DMS79 (cell line): Measurements from ENCODE around the gene ODF4.
"Not testable (repeated sequence)": the region's sequence is repeated elsewhere in the genome, so short reads cannot be mapped to it uniquely, and the experiment has no call there.

ENCODE experiments used
- DNase-seq: peaks from one replicate; lab custom pipeline; 2025; lab: John Stamatoyannopoulos, UW

Gene ODF4

GRCh38 chr17:8326511-8327302 lies 12.9 kb upstream of the ODF4 start:
- DNase-seq = no peak

GRCh38 chr17:8327303-8327649 lies 12.4 kb upstream of the ODF4 start:
- no peak for DNase-seq

- no peak for DNase-seq
Measured at GRCh38 chr17:8332128-8332527, 7.5 kb upstream of the ODF4 start.

GRCh38 chr17:8332688-8333087 lies 7.0 kb upstream of the ODF4 start:
- DNase-seq = no peak

- no peak for DNase-seq
Measured at GRCh38 chr17:8333281-8333680, 6.4 kb upstream of the ODF4 start.

GRCh38 chr17:8337802-8338752 lies 1.6 kb upstream of the ODF4 start:
- DNase-seq = no peak

- DNase-seq = no peak
Measured at GRCh38 chr17:8338753-8339140, 893 bp upstream of the ODF4 start.

- no peak for DNase-seq
Measured at GRCh38 chr17:8341456-8341855, 1.8 kb downstream of the ODF4 start.

- no peak for DNase-seq
Measured at GRCh38 chr17:8345052-8345690, 5.5 kb downstream of the ODF4 start.

GRCh38 chr17:8345951-8346665 lies 6.5 kb downstream of the ODF4 start:
- no peak for DNase-seq

GRCh38 chr17:8347001-8347400 lies 7.4 kb downstream of the ODF4 start:
- not testable (repeated sequence) for DNase-seq

- no peak for DNase-seq
Measured at GRCh38 chr17:8350339-8350738, 10.7 kb downstream of the ODF4 start.

GRCh38 chr17:8353736-8354135 lies 14.1 kb downstream of the ODF4 start:
- DNase-seq = no peak

GRCh38 chr17:8354236-8354635 lies 14.6 kb downstream of the ODF4 start:
- no peak for DNase-seq

- DNase-seq = no peak
Measured at GRCh38 chr17:8357910-8358309, 18.3 kb downstream of the ODF4 start.

GRCh38 chr17:8359769-8360168 lies 20.1 kb downstream of the ODF4 start:
- DNase-seq = no peak

- no peak for DNase-seq
Measured at GRCh38 chr17:8360260-8360659, 20.6 kb downstream of the ODF4 start.

GRCh38 chr17:8360751-8361150 lies 21.1 kb downstream of the ODF4 start:
- no peak for DNase-seq

- DNase-seq = no peak
Measured at GRCh38 chr17:8362651-8363332, 23.2 kb downstream of the ODF4 start.

- no peak for DNase-seq
Measured at GRCh38 chr17:8365143-8365542, 25.5 kb downstream of the ODF4 start.

- no peak for DNase-seq
Measured at GRCh38 chr17:8366231-8366630, 26.6 kb downstream of the ODF4 start.
